ENCODE measurements around the gene TNN.

The TNN gene

GRCh38 chr1:175150596-175151319 is 83.1 kb downstream of the TNN start:
- no peak for DNase-seq

DNA sequence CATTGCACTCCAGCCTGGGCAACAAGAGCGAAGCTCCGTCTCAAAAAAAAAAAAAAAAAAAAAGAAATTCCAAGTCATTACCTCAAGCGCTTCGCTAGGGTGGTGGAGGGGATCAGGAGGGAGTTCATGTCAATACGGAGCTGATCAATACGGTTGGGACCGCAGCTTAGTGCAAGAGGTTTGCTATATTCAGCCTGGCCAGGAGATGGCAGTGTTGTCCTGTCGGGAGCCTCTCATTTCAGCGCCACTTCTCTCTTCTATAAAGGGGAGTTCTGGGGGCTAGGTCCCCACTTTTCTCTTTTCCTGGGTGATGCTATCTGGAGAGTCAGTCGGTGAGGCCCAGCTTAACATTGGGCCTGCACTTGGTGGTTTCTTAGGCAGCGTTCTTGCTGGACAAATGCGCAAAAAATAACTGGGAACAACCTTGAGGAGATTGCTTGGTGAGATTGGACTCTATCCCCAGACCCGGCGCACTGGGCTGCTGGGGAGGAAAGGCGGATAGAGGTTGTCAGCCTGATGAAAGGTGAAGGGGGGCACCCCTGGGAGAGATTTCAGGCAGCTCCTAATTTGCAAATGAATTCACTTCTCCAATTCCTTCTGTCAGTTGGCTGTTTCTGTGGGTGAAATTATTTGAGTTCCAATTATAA is 84.5 kb downstream of the TNN start:
- peak; percentile 77 for DNase-seq

DNA sequence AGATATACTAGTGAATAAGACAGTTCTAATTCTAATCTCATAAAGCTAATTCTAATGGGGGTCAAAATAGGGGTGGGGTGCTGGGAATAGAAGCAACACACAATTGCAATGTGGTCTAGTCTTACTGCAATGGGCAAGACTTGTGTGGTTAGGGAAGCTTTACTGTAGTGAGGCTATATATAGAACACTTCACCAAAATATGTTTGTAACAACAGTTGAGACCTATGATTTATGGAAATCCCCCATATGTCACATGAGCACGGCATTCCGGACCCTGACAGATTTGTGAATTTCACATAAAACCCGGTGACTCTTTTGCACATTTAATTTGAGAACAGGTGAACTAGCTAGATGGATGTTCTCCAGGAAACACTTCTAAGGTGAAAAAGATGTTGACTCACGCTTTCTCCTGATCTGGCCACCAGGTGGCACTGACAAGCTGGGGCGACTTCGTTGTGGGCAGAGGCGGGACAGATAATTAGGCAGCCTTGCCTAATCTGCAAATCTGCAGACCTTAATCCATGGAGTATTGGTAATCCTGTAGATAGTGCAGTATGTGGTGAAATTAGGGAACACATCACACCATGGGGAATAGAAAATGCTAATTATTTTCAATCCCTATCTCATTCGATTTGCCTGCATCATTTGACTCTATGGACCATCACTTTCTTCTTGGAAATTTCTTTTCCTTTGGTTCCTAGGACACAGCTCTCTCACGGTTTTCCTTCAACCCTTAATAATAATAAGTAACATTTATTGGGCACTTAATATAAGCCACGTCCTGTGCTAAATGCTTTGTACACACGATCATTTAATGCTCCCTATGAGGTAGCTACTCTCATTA is 87.2 kb downstream of the TNN start:
- peak; percentile 82 for DNase-seq

- no peak for DNase-seq
Observed at GRCh38 chr1:175155473-175155856, 87.8 kb downstream of the TNN start.

- no peak for DNase-seq
Observed at GRCh38 chr1:175155936-175156335, 88.3 kb downstream of the TNN start.

DNA sequence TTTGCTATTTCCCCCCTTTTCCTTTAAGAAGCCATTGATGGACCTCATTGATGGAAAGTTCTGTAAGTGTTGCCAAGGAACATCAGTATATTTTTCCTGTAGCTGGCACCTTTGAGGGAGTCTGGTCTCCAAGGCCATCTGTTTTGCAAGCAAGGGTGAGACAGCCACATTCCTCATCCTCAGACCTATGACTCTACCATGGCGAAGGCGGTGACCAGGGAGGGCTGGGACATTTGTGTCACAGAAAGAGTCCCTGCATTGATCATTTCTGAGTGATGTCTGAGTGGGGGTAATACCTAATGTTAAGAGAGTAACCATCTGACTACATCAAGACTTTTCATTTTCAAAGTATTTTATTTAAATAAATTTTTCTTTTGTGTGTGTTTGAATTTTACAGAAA is 89.6 kb downstream of the TNN start:
- DNase-seq: no peak

DNA sequence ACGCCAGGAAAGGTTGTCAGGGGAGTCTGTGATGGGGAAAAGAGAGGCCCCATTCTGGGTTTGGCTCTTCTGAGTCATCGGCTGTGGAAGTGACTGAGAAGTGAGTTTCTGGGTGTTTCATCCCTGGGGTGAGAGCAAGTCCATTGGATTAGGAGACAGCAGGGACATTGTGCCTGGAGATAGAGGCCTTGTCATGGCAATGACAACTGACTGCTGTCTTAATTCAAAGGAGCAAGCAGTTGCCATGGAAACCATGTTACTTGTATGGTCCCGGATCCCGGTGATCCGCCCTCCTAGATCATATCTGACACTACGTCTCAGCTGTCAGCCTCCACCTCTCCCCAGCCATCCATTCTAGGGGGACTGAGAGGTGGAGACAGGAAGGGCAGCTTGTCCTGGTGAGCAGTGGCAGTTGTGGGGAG is 90.5 kb downstream of the TNN start:
- DNase-seq: no peak

DNA sequence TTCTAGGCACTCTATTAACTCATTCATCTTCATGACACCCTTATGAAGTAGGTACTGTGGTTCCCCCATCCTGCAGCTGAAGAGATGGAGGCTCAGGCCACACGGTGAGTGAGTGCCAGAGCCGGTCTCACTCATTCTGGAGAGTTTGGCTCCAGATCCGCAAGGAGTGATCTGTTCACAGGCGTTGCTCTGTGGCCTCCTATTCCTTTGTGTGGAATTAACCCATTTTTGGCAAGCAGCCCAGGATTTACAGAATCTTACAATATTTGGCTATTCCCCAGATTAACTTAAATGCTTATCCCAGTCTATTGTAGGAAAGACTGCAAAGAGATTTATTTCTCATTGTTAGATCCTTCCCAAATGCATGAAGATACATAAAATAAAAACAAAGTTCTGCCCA is 95.3 kb downstream of the TNN start:
- DNase-seq: no peak

DNA sequence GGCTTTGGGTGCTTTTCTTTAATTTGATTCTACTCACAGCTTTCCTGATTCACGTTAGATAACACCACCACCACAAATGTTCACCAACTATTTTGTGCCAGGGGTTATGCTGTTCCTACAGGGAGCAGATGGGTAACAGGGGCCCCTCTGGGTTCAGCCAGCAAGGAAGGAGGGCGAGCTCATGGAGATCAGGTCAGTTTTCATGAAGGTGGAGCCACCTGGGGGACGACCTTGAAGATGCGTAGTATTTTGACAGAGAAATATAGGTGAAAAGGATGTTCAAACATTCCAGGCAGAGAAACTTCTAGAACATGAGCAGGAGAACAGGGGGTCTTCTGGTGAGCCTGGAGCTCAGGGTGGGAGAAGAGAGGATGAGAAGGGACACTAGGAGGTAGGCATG is 96.1 kb downstream of the TNN start:
- no peak for DNase-seq

- DNase-seq: no peak
Observed at GRCh38 chr1:175164751-175165150, 97.1 kb downstream of the TNN start.

DNA sequence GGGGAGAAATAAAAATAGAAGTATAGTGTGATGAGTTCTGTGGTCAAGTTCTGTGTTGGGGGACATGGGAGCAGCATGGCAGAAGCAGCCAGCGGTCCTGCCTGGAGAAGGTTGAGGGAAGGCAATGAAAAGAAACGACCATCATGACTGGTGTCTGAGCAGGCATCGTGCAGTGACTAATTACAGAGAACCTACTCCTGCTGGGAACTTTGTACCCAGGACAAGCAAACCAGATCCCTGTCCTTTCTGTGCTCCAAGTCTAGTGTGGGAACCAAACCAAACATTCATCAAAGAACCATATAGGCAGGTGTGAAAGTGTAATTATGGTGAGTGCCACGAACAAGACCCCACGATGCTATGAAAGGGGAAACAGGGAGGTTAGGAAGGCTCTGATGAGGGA is 99.1 kb downstream of the TNN start:
- no peak for DNase-seq

- no peak for DNase-seq
Observed at GRCh38 chr1:175167861-175168260, 100.2 kb downstream of the TNN start.

- DNase-seq: no peak
Observed at GRCh38 chr1:175168782-175169181, 101.1 kb downstream of the TNN start.

DNA sequence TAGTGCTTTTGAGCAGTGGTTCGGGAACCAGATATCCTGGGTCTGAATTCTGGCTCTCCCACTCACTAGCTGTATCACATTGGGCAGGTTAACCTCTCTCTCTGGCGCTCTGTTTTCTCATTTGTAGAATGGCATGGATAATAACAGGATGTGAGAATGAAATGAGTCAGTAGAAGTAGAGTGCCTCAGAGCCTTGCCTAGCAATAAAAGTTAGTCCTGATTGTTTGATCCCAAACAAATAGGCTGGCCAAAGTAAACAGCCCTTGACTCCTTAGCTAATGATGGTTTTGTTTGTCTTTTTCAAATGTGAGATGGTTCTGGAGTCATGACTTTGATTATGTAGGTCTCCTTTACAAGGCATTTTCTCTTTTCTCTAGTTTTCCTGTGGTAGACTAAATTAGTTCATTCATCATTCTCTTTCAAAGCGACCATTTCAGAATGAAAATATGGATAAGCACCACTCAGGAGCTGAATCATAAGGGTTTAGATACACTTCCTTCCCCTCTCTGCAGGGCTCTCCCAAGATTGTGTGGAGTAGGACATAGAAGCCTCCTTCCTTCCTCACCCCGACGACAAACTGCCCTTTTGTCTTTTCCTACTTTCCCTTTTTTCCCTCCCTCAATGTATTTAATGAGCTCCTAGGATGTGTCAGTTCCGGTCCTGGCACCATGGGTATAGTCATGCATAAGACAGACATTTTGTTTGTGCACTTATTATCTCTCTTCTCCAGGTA is 101.8 kb downstream of the TNN start:
- DNase-seq: no peak

DNA sequence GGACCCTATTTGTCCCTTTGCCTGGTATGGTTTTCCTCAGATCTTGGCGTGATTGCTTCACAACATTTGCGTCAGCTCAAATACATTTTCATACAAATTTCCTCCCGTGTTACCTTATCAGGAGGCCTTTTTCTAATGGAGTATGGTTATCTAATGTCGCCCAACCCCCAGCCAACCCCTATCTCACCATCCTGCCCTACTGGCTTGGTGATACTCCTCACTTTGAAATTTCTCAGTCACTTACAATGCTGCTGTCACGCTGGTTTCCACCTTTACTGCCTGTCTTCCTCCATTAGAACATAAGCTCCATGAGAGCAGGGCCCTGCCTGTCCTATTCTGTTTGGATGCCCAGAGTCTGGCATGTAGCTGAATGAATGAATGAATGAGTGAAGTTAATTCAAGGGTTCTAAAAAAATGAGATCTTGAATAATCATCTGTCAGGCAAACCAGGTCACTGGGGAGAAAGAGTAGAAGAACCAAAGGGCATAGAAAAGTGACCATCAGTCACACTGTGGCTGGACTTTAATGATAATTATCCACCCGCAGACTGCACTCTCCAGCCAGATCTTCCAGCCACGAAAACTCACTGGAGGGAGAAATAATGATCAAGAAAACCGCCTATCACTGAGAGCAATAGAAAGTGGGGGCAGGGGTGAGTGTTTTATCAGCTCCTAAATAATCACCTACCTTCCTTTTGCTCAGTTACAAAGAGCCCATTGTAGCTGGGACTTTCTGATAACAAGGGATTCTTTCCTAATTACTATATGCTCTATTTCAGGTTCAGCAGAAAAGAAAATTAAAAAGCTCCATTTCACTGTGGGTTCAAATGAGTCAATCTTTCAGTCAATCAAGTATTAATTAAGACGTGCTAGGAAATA is 103.6 kb downstream of the TNN start:
- DNase-seq: no peak

DNA sequence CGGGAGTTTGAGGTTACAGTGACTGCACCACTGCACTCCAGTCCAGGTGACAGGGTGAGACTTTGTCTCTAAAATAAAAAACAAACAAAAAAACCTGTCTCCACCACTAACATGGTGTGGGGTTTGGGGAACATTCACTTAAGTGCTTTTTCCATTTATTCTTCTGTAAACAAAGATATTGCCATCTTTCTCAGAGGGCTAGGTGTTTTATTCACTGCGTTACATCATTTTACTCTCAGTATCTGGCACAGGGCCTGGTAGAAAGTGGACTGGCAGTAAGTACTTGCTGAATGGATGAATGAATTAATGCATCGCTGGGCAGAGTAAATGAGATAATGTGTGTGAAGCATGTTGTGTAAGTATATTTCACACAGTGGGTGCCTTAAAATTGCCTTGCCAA is 104.9 kb downstream of the TNN start:
- DNase-seq: no peak

- no peak for DNase-seq
Observed at GRCh38 chr1:175173531-175173930, 105.9 kb downstream of the TNN start.

DNA sequence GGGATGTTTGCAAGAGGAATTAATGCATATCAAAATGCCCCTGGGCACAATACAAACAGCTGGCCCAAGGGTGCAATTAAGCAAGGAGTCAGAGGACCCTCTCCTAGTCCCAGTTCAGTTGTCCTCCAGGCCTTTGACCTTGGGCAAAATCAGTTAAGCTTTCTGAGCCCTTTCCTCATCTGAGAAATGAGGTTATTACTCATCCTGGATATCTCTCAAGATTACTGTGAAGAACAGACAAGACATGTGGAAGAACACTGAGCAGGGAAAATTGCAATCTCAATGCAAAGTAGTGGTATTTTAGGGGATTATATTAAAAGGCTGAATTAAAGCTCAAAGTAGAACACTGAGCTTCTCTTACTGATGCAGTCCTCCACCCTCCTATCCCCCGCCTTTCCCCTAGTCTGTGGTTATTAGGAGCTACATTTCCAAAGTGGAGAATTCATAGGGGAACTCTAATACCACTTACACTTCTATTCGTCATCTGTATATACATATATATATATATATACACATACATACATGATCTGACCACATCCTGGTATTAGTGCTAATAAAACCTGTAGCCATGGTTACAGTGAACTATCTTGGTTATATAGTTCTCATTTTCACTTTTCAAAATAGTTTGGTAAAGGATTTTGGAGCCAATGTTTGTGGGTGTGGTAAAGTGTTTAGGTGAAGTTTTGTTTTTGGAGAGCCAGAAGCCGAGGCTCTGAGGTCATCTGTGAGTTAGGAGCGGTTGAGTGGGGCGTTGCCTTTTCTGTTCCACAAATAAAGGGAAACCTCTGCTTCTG is 106.9 kb downstream of the TNN start:
- no peak for DNase-seq

- DNase-seq: no peak
Observed at GRCh38 chr1:175176246-175176645, 108.6 kb downstream of the TNN start.

DNA sequence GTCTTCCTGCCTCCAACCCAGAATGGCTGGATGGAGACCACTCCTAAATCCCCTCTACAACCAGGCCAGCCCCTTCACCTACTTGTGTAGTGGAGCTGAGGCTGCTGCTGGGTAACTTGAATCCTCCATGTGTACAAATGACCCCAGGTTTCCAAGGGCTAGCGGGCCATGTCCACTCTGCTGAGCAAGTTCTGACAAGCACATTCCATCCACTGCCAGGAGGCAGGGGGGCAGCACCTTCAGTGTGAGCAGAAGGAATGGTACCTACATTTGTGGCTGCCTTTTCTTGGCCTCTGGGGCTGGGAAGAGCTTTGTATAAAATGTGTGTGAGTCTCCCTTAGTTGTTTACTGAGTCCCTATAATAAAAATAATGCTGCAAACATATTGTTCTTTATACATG is 110.4 kb downstream of the TNN start:
- DNase-seq: no peak

DNA sequence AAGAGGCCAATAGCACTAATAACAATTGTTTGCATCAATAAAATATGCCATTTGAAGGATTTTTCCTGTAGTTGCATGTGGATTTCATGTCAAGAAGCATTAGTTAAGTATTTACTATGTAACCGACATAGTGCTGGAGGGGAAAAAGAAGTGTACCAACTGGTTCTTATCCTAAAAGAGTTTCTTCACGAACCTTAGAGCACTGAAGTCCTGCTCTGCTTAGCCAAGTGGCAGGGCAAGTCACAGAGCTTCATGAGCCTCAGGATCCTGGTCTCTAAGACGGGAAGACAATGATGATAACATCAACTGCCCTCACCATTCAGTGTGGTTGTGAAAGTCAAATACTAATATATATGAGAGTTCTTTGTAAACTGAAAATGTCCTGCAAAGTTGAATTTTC is 110.8 kb downstream of the TNN start:
- no peak for DNase-seq
